Omental fat pad (tissue), 4 donors: ENCODE measurements around the gene XPNPEP2. TPM values are rescaled to one million over a fixed set of nuclear protein-coding genes. Genes with fewer than 3 reads are reported as not detected.

ENCODE experiments used
- ATAC-seq: fragments of 150-250 bp; one replicate; pipeline ENCODE4 v1.9.1; 2016; ENCODE audit warnings: mild to moderate bottlenecking, moderate library complexity; ENCODE audit not compliant: low FRiP score
- DNase-seq: peaks from one replicate; pipeline ENCODE4 v3.0.0-alpha.2; 2019; ENCODE audit warnings: low spot score
- CTCF ChIP-seq, 3 donors: fragments of 450-650 bp; IDR thresholded peaks; one replicate each; pipeline ENCODE4 v1.5.1; 2016 to 2017; ENCODE audit warnings: antibody characterized with exemption in 3 of 3, mild to moderate bottlenecking in 3 of 3, moderate library complexity in 2 of 3
- total RNA-seq, 4 donors: library from RNA; depleted of rRNA; stranded (reverse); fragments of >200 nt; gene quantifications; one replicate each; pipeline ENCODE4 v1.1.0, GENCODE V29; 2016

XPNPEP2 gene
- total RNA-seq, 4 donors from 2014 or later, result 2.4 to 7.8 (median 5.3) TPM

- DNase-seq, result no peak
- TF ChIP-seq CTCF (IDR thresholded peaks at IDR 0.05), result no peak
- no peak for ATAC-seq
Measured at GRCh38 chrX:129728061-129728460, 10.7 kb upstream of the XPNPEP2 start.

- TF ChIP-seq CTCF (IDR thresholded peaks at IDR 0.05), result no peak
- ATAC-seq, result no peak
- no peak for DNase-seq
Measured at GRCh38 chrX:129731228-129731627, 7.6 kb upstream of the XPNPEP2 start.

GRCh38 chrX:129732857-129733256, 5.9 kb upstream of the XPNPEP2 start:
- no peak for DNase-seq
- no peak for TF ChIP-seq CTCF (IDR thresholded peaks at IDR 0.05)
- no peak for ATAC-seq

GRCh38 chrX:129733335-129733734, 5.4 kb upstream of the XPNPEP2 start:
- DNase-seq (no peak), ATAC-seq (no peak)
- no peak for TF ChIP-seq CTCF (IDR thresholded peaks at IDR 0.05)

GRCh38 chrX:129736491-129736890, 2.3 kb upstream of the XPNPEP2 start:
- no peak for TF ChIP-seq CTCF (IDR thresholded peaks at IDR 0.05)
- no peak for DNase-seq
- ATAC-seq, result no peak

- ATAC-seq (peak; percentile 39), DNase-seq (no peak)
- TF ChIP-seq CTCF (IDR thresholded peaks at IDR 0.05), result no peak
Measured at GRCh38 chrX:129737916-129738315, 863 bp upstream of the XPNPEP2 start.

- DNase-seq (no peak), ATAC-seq (no peak)
- no peak for TF ChIP-seq CTCF (IDR thresholded peaks at IDR 0.05)
Measured at GRCh38 chrX:129739578-129739977, 799 bp downstream of the XPNPEP2 start.
